Measurements from ENCODE around the gene HOXB1. TPM values are rescaled to one million over a fixed set of nuclear protein-coding genes. Genes with fewer than 3 reads are reported as not detected.

The HOXB1 gene
- total and polyA plus RNA-seq, 10 donors, result 0.06 TPM; not detected in 9

DNA sequence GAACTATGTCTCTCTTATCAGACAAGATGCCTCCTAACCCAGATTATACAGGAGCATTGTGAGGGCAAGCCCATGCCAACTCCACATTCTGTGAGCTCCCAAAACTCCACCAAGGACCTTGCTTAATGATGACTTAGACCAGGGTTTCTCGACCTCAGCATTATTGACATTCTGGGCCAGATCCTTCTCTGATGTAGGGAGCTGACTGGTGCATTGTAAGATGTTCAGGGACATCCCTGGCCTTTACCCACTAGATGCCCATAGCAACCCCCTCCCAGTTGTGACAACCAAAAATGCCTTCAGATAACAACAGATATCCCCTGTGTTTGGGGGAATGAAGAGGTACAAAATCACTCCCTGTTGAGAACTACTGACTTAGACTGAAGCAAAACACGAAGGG is 43.6 kb downstream of the HOXB1 start:
- Histone ChIP-seq H3K4me3 (no peak overlapping the region), H3K27me3 (replicated peaks in 1 of 7) (peaks cover 0 to 31% (median 0%) of the 10 kb centered on the region in 7 donors), H3K36me3 (no peaks in the 10 kb centered on the region), H3K27ac (no peak overlapping the region), H3K9me3 (no peaks in the 10 kb centered on the region), H3K4me1 (peaks cover 6 to 31% (median 19%) of the 10 kb centered on the region in 6 donors)
- intact Hi-C loops (cut with DNase I; ENCODE audit: low total_unique reads), result no loop called here
- 53 to 100% (median 86%) methylated on average over 2 of the region's 2 CpGs for WGBS, 5 donors
- TF ChIP-seq POLR2AphosphoS5 (IDR thresholded peaks at IDR 0.05) (no peak), POLR2A (IDR thresholded peaks at IDR 0.05) (no peak)
- TF ChIP-seq, protein P1, sequence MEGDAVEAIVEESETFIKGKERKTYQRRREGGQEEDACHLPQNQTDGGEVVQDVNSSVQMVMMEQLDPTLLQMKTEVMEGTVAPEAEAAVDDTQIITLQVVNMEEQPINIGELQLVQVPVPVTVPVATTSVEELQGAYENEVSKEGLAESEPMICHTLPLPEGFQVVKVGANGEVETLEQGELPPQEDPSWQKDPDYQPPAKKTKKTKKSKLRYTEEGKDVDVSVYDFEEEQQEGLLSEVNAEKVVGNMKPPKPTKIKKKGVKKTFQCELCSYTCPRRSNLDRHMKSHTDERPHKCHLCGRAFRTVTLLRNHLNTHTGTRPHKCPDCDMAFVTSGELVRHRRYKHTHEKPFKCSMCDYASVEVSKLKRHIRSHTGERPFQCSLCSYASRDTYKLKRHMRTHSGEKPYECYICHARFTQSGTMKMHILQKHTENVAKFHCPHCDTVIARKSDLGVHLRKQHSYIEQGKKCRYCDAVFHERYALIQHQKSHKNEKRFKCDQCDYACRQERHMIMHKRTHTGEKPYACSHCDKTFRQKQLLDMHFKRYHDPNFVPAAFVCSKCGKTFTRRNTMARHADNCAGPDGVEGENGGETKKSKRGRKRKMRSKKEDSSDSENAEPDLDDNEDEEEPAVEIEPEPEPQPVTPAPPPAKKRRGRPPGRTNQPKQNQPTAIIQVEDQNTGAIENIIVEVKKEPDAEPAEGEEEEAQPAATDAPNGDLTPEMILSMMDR (IDR thresholded peaks at IDR 0.05 in 8 of 11, conservative IDR thresholded peaks at IDR 0.05 in 3 of 11), result no peak
- DNase-seq, result no peak

DNA sequence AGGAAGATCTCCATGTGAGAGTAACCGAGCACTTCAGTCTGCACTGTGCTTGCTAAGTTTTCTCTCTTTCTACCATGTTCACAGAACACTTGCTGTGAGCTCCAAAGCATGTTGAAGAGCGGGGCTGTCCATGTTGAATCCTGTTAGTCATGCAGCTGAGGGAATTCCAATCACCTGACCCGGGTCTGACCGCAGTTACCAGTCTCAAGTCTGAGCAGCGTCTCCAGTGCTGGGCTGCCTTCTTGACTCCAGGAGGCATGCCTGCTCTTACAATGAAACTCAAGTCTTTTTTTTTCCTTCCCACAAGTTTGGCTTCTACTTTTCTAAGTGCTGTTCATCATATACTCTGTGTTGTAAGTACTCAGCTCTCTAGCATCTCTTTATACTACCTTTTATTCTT is 44.3 kb downstream of the HOXB1 start:
- WGBS, 5 donors, result 63 to 84% (median 81%) methylated on average over 5 of the region's 5 CpGs
- intact Hi-C loops (cut with DNase I; ENCODE audit: low total_unique reads), result no loop called here
- no peak for TF ChIP-seq POLR2AphosphoS5 (IDR thresholded peaks at IDR 0.05)
- TF ChIP-seq, protein P1 (IDR thresholded peaks at IDR 0.05 in 8 of 11, conservative IDR thresholded peaks at IDR 0.05 in 3 of 11), result no peak
- no peak for TF ChIP-seq POLR2A (IDR thresholded peaks at IDR 0.05)
- DNase-seq, result no peak
- peaks cover under 1 to 24% (median 13%) of the 10 kb centered on the region in 6 donors for H3K4me1 ChIP-seq
- peaks cover 0 to 27% (median 0%) of the 10 kb centered on the region in 7 donors for H3K27me3 ChIP-seq (replicated peaks in 1 of 7)
- H3K9me3 ChIP-seq, result no peaks in the 10 kb centered on the region
- no peaks in the 10 kb centered on the region for H3K36me3 ChIP-seq
- H3K4me3 ChIP-seq, result no peak overlapping the region
- no peak overlapping the region for H3K27ac ChIP-seq

DNA sequence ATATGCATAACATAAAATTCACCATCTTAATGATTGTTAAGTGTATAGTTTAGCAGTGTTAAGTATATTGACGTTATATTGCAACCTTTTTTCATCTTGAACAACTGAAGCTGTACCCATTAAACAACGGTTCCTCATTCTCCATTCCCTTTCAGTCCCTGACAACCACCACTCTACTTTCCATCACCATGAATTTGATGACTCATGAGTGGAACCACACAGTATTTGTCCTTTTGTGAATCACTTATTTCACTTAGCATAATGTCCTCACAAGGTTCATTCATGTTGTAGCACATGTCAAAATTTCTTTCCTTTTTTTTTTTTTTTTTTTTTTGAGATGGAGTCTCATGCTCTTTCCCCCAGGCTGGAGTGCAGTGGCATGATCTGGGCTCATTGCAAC is 46.0 kb downstream of the HOXB1 start:
- H3K4me3 ChIP-seq, result no peak overlapping the region
- no peaks in the 10 kb centered on the region for H3K9me3 ChIP-seq
- intact Hi-C loops (cut with DNase I; ENCODE audit: low total_unique reads), result no loop called here
- WGBS, 5 donors, result 30 to 61% (median 45%) methylated on average over 2 of the region's 2 CpGs
- H3K27ac ChIP-seq, result no peak overlapping the region
- H3K4me1 ChIP-seq, result peaks cover 0 to 11% (median 6%) of the 10 kb centered on the region in 6 donors
- no peaks in the 10 kb centered on the region for H3K36me3 ChIP-seq
- no peak for DNase-seq
- H3K27me3 ChIP-seq (replicated peaks in 1 of 7), result peaks cover 0 to 13% (median 0%) of the 10 kb centered on the region in 7 donors
- TF ChIP-seq, protein P1 (IDR thresholded peaks at IDR 0.05 in 8 of 11, conservative IDR thresholded peaks at IDR 0.05 in 3 of 11), result no peak
- TF ChIP-seq POLR2AphosphoS5 (IDR thresholded peaks at IDR 0.05), result no peak
- TF ChIP-seq POLR2A (IDR thresholded peaks at IDR 0.05), result no peak

DNA sequence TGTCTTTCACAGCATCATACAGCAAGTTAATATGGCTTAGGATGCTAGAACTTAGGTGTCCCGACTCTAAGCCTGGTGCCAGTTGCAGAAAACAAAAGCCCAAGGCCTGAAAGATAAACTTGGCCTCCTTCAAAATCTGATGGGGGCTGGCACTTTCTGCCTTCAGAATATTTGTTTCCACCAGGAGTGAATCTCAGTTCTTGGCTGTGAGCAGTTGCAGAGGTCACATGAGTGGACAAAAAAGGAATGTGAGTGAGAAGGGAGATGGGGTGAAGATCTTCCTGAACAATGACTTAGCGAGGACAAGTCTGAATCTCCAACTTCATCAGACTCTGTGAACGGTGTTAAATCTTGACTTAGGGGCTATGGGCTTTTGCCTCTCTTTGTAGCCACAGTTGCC is 46.6 kb downstream of the HOXB1 start:
- Histone ChIP-seq H3K9me3 (no peaks in the 10 kb centered on the region), H3K4me3 (no peak overlapping the region), H3K36me3 (no peaks in the 10 kb centered on the region), H3K4me1 (peaks cover 0 to 11% (median 6%) of the 10 kb centered on the region in 6 donors), H3K27ac (no peak overlapping the region), H3K27me3 (replicated peaks in 1 of 7) (peaks cover 0 to 13% (median 0%) of the 10 kb centered on the region in 7 donors)
- WGBS, 5 donors, result 85 to 94% (median 89%) methylated on average over 3 of the region's 3 CpGs
- TF ChIP-seq, protein P1 (IDR thresholded peaks at IDR 0.05 in 8 of 11, conservative IDR thresholded peaks at IDR 0.05 in 3 of 11), result no peak
- TF ChIP-seq POLR2A (IDR thresholded peaks at IDR 0.05) (no peak), POLR2AphosphoS5 (IDR thresholded peaks at IDR 0.05) (no peak)
- DNase-seq, result no peak
- intact Hi-C loops (cut with DNase I; ENCODE audit: low total_unique reads), result no loop called here

Data from spleen (tissue), 11 donors.